C1 segment of cervical spinal cord (tissue), 14 donors: ENCODE results near the gene RASAL2.

Experiments used
- DNase-seq, 14 donors: peaks; one replicate each; lab custom pipeline; 2025; lab: John Stamatoyannopoulos, UW

Gene RASAL2

GRCh38 chr1:178452013-178452412 is 358.1 kb downstream of the RASAL2 start:
- DNase-seq, result no peak

GRCh38 chr1:178456472-178456871 is 362.6 kb downstream of the RASAL2 start:
- DNase-seq, result no peak

GRCh38 chr1:178457651-178458050 is 363.7 kb downstream of the RASAL2 start:
- DNase-seq, result no peak

DNA sequence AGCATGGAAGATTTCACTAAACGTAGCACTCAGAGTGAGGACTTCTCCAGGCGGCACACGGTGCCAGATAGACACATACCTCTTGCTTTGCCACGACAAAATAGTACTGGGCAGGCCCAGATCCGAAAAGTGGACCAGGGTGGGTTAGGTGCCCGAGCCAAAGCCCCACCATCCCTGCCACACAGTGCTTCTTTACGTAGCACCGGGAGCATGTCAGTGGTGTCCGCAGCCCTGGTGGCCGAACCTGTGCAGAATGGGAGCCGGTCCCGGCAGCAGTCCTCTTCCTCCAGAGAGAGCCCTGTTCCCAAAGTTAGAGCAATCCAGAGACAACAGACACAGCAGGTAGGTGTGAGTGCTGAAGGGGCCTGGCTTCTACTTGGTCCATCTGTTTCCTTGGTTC is 364.3 kb downstream of the RASAL2 start:
- DNase-seq, result no peak

- DNase-seq, result no peak
These were observed 367.2 kb downstream of the RASAL2 start for GRCh38 chr1:178461104-178461503.

DNA sequence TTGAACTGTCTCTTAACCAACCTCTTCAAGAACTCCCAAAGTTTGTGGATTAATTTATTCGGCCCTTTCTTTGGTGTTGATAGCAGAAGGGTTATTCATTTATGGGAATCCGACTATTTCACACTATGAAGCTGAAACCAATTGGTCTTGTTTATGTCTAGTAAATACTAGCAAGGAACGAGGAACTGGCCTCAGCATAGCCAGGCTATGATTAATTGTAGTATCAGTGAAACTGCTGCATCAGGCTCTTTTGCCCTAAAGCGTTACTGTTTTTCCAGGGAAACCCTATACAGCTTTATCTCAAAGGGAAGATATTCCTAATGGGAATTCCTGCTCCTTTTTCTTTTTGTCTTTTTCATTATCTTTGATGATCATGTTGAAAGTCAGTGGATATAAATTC is 367.8 kb downstream of the RASAL2 start:
- DNase-seq, result no peak

DNA sequence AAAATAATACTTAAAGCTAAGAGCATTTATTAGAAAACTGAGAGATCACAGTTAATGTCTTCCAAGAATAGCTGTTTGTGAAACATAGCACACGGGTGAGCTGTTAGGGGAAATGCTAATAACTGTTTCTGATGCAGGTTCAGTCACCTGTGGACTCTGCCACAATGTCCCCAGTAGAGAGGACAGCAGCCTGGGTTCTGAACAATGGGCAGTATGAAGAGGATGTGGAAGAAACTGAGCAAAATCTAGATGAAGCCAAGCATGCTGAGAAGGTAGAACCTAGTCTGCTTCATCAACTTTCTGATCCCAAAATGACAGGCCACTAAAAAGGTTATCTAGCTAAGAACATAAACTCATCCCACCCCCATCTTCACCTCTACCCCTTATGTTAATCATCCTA is 370.2 kb downstream of the RASAL2 start:
- DNase-seq, result no peak

DNA sequence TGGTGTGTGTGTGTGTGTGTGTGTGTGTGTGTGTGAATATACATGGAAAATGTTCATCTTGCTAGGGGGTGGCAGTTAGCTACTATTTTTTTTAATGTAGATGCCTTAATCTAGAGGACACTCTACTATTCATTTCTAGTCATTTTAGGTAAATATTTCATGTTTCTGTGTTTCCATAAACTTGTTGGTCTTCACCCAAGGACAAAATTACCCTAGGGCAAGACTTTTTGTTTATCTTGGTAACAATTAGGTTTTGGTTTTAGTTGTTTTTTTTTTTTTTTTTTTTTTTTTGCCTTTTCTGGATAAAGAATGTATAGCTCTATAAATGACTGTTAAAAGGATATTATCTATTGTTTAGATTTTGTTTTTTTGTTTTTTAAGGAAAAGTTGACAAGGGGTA is 370.7 kb downstream of the RASAL2 start:
- no peak for DNase-seq

- DNase-seq, result no peak
These were observed 371.1 kb downstream of the RASAL2 start for GRCh38 chr1:178465011-178465410.

- no peak for DNase-seq
These were observed 373.9 kb downstream of the RASAL2 start for GRCh38 chr1:178467837-178468236.

- no peak for DNase-seq
These were observed 376.6 kb downstream of the RASAL2 start for GRCh38 chr1:178470411-178470960.

GRCh38 chr1:178472531-178472930 is 378.6 kb downstream of the RASAL2 start:
- DNase-seq, result no peak

GRCh38 chr1:178477373-178477772 is 383.5 kb downstream of the RASAL2 start:
- DNase-seq, result no peak

- DNase-seq, result no peak
These were observed 383.9 kb downstream of the RASAL2 start for GRCh38 chr1:178477841-178478240.

- no peak for DNase-seq
These were observed 389.5 kb downstream of the RASAL2 start for GRCh38 chr1:178483251-178483957.

- DNase-seq, result no peak
These were observed 390.9 kb downstream of the RASAL2 start for GRCh38 chr1:178484698-178485225.

- no peak for DNase-seq
These were observed 391.7 kb downstream of the RASAL2 start for GRCh38 chr1:178485541-178485981.

GRCh38 chr1:178486100-178487069 is 392.5 kb downstream of the RASAL2 start:
- DNase-seq, result no peak

DNA sequence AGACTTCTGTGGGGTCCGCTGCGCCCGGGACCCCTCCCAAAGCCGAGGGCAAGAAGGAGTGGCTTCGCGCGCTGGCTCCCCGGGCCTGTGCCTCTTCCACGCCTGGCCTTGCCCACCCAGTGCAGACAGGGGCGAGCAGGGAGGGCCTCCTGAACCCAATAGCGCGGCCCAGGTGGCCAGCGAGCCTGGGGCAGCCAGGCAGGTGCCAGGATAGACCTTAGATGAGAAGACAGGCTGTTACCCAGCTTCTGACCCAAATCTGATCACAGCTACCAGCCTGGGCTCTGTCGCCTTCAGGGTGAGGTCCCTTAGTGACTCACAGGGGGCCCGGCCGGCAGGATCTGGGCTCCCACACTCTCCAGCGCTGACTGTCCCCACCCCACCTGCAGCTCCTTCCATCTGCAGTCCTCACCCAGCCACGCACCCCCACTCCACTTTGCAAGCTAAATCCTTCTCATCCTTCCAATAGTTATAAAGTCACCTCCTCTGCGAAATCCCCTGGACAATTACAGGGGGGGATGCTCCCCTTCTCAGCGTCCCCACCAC is 393.2 kb downstream of the RASAL2 start:
- DNase-seq, result no peak

GRCh38 chr1:178488393-178488792 is 394.5 kb downstream of the RASAL2 start:
- no peak for DNase-seq

DNA sequence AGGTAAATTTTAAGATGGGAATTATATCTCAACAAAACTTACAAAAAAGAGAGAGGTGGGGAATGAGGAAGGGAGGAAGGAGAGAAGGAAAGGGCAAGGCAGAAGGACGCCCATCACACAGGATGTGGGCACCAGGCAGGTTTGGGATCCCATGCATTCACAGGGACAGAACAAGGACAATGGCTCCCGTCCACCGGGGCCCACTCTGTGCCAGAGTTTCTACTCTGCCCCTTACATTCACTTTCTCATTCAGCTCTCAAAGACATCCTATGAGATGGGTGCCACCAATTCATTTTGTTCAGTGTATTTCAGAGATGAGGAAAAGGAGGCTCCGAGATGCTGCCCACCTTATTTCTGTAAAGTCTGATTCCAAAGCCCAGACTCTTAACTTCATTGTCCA is 395.5 kb downstream of the RASAL2 start:
- DNase-seq, result no peak

DNA sequence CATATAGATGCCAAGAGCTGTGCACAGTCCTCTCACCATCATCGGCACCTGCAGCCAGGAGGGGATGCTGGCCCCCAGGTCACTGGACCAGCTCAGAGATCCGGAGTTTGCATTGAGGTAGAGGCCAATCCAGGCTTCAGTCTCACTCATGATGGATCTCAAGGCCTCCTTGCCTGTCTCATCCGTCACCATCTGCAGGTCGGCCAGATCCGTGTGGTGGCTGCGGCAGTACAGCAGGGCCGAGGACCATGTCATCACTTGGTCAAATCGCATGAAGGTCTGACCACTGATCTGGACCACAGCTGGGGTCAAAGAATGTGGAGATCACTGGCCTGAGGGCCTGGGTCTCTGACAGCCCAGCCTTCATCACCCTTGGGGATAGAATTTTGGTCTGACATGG is 396.2 kb downstream of the RASAL2 start:
- DNase-seq, result no peak
